HEK293 (cell line): ENCODE data around the gene KANSL1.

Source experiments
- CTCF ChIA-PET: fragments of 350-600 bp; formaldehyde crosslinking; extraction: SDS; loops from one replicate; lab custom pipeline; 2021; ENCODE audit warnings: antibody characterized with exemption; lab: Yijun Ruan, JAX
- POLR2A ChIA-PET: fragments of 300-600 bp; formaldehyde crosslinking; extraction: SDS; loops from one replicate; lab custom pipeline; 2020; ENCODE audit warnings: antibody characterized with exemption, inconsistent platforms; lab: Yijun Ruan, JAX
- H3K27ac ChIP-seq: fragments of 200-500 bp; sonication (Bioruptor generic); 2 replicates; pipeline ENCODE4 v1.5.1; 2014; ENCODE audit warnings: low read depth, low read length, control low read depth, inconsistent platforms; ENCODE audit errors: extremely low read depth
- H3K36me3 ChIP-seq, 2 experiments: fragments of 200-500 bp in 1 of 2; sonication (Bioruptor generic) in 1 of 2; 1 replicate in 1 of 2; 2 replicates in 1 of 2; pipeline ENCODE4 v1.5.1; 2014 to 2017; ENCODE audit warnings: inconsistent platforms in 2 of 2, low read length in 2 of 2; ENCODE audit not compliant: control insufficient read depth in 2 of 2, insufficient read depth in 1 of 2
- H3K4me1 ChIP-seq: fragments of 200-500 bp; sonication (Bioruptor generic); 2 replicates; pipeline ENCODE4 v1.5.1; 2014; ENCODE audit warnings: mild to moderate bottlenecking, low read length, inconsistent platforms; ENCODE audit not compliant: control insufficient read depth, insufficient read depth
- H3K4me3 ChIP-seq: 2 replicates; pipeline ENCODE4 v1.5.1; 2011; ENCODE audit warnings: low read depth, mild to moderate bottlenecking, control low read depth, low read length, moderate library complexity
- H3K9me3 ChIP-seq: fragments of 200-500 bp; sonication (Bioruptor generic); 2 replicates; pipeline ENCODE4 v1.5.1; 2014; ENCODE audit warnings: low read depth, low read length, inconsistent platforms; ENCODE audit not compliant: control insufficient read depth, insufficient read depth
- EGR2 ChIP-seq: fragments of 450-650 bp; formaldehyde crosslinking; IDR thresholded peaks from 2 replicates; pipeline ENCODE4 v1.5.1; 2016; ENCODE audit warnings: low read depth, missing biosample characterization, missing genetic modification characterization
- FEZF1 ChIP-seq: fragments of 450-650 bp; formaldehyde crosslinking; IDR thresholded peaks from 2 replicates; pipeline ENCODE4 v1.5.1; 2016; ENCODE audit warnings: missing biosample characterization, missing genetic modification characterization
- GLI2 ChIP-seq: fragments of 450-650 bp; formaldehyde crosslinking; IDR thresholded peaks from 2 replicates; pipeline ENCODE4; 2017; ENCODE audit warnings: missing biosample characterization, missing genetic modification characterization, low read depth, borderline replicate concordance
- KLF8 ChIP-seq: fragments of 450-650 bp; formaldehyde crosslinking; IDR thresholded peaks from 2 replicates; pipeline ENCODE4 v1.5.1; 2016; ENCODE audit warnings: missing biosample characterization, missing genetic modification characterization
- SP7 ChIP-seq: fragments of 450-650 bp; formaldehyde crosslinking; IDR thresholded peaks from 2 replicates; pipeline ENCODE4 v1.5.1; 2016; ENCODE audit warnings: missing biosample characterization, missing genetic modification characterization
- ZBTB21 ChIP-seq: fragments of 450-650 bp; formaldehyde crosslinking; IDR thresholded peaks from 2 replicates; pipeline ENCODE4 v1.5.1; 2017; ENCODE audit warnings: missing biosample characterization, missing genetic modification characterization
- ZNF2 ChIP-seq: fragments of 450-650 bp; formaldehyde crosslinking; IDR thresholded peaks from 2 replicates; pipeline ENCODE4 v1.5.1; 2016; ENCODE audit warnings: missing biosample characterization, missing genetic modification characterization
- ZNF223 ChIP-seq: fragments of 450-650 bp; formaldehyde crosslinking; IDR thresholded peaks from 2 replicates; pipeline ENCODE4 v1.5.1; 2016; ENCODE audit warnings: missing biosample characterization, missing genetic modification characterization
- ZNF324 ChIP-seq: fragments of 450-650 bp; formaldehyde crosslinking; IDR thresholded peaks from 2 replicates; pipeline ENCODE4 v1.5.1; 2016; ENCODE audit warnings: missing biosample characterization, missing genetic modification characterization
- ZNF366 ChIP-seq: fragments of 450-650 bp; formaldehyde crosslinking; conservative IDR thresholded peaks from 2 replicates; pipeline ENCODE4 v1.5.1; 2016; ENCODE audit warnings: missing biosample characterization, missing genetic modification characterization
- ZNF37A ChIP-seq: fragments of 450-650 bp; IDR thresholded peaks from 2 replicates; pipeline ENCODE4 v1.5.1; 2018; ENCODE audit warnings: missing biosample characterization, missing genetic modification characterization
- ZNF548 ChIP-seq: fragments of 450-650 bp; formaldehyde crosslinking; IDR thresholded peaks from 2 replicates; pipeline ENCODE4 v1.5.1; 2016; ENCODE audit warnings: missing biosample characterization, missing genetic modification characterization
- ZNF560 ChIP-seq: fragments of 450-650 bp; formaldehyde crosslinking; IDR thresholded peaks from 2 replicates; pipeline ENCODE4 v1.5.1; 2017; ENCODE audit warnings: missing biosample characterization, missing genetic modification characterization, borderline replicate concordance
- ZNF571 ChIP-seq: fragments of 450-650 bp; formaldehyde crosslinking; IDR thresholded peaks from 2 replicates; pipeline ENCODE4 v1.5.0; 2017; ENCODE audit warnings: missing biosample characterization, missing genetic modification characterization
- ZNF624 ChIP-seq: fragments of 450-650 bp; formaldehyde crosslinking; IDR thresholded peaks from 2 replicates; pipeline ENCODE4 v1.5.1; 2017; ENCODE audit warnings: missing biosample characterization, missing genetic modification characterization
- ZSCAN16 ChIP-seq: fragments of 450-650 bp; formaldehyde crosslinking; IDR thresholded peaks from 2 replicates; pipeline ENCODE4 v1.5.1; 2016; ENCODE audit warnings: missing biosample characterization, missing genetic modification characterization
- TF ChIP-seq, protein P1 (sequence below): fragments of 450-650 bp; formaldehyde crosslinking; IDR thresholded peaks from 2 replicates; pipeline ENCODE4 v1.5.1; 2016; ENCODE audit warnings: missing biosample characterization, missing genetic modification characterization
- TF ChIP-seq, protein P2 (sequence below): fragments of 450-650 bp; formaldehyde crosslinking; IDR thresholded peaks from 2 replicates; pipeline ENCODE4 v1.5.1; 2016; ENCODE audit warnings: missing biosample characterization, missing genetic modification characterization
- TF ChIP-seq, protein P3 (sequence below): fragments of 450-650 bp; formaldehyde crosslinking; IDR thresholded peaks from 2 replicates; pipeline ENCODE4 v1.5.1; 2016; ENCODE audit warnings: missing biosample characterization, missing genetic modification characterization
- TF ChIP-seq, protein P4 (sequence below): fragments of 450-650 bp; formaldehyde crosslinking; IDR thresholded peaks from 2 replicates; pipeline ENCODE4 v1.5.1; 2016; ENCODE audit warnings: missing biosample characterization, missing genetic modification characterization
- TF ChIP-seq, protein P5 (sequence below): fragments of 450-650 bp; formaldehyde crosslinking; IDR thresholded peaks from 2 replicates; pipeline ENCODE4 v1.5.1; 2016; ENCODE audit warnings: missing biosample characterization, missing genetic modification characterization, borderline replicate concordance
- TF ChIP-seq, protein P6 (sequence below): fragments of 450-650 bp; formaldehyde crosslinking; IDR thresholded peaks from 2 replicates; pipeline ENCODE4 v1.5.1; 2017; ENCODE audit warnings: missing biosample characterization, missing genetic modification characterization

Gene KANSL1, protein sequence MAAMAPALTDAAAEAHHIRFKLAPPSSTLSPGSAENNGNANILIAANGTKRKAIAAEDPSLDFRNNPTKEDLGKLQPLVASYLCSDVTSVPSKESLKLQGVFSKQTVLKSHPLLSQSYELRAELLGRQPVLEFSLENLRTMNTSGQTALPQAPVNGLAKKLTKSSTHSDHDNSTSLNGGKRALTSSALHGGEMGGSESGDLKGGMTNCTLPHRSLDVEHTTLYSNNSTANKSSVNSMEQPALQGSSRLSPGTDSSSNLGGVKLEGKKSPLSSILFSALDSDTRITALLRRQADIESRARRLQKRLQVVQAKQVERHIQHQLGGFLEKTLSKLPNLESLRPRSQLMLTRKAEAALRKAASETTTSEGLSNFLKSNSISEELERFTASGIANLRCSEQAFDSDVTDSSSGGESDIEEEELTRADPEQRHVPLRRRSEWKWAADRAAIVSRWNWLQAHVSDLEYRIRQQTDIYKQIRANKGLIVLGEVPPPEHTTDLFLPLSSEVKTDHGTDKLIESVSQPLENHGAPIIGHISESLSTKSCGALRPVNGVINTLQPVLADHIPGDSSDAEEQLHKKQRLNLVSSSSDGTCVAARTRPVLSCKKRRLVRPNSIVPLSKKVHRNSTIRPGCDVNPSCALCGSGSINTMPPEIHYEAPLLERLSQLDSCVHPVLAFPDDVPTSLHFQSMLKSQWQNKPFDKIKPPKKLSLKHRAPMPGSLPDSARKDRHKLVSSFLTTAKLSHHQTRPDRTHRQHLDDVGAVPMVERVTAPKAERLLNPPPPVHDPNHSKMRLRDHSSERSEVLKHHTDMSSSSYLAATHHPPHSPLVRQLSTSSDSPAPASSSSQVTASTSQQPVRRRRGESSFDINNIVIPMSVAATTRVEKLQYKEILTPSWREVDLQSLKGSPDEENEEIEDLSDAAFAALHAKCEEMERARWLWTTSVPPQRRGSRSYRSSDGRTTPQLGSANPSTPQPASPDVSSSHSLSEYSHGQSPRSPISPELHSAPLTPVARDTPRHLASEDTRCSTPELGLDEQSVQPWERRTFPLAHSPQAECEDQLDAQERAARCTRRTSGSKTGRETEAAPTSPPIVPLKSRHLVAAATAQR (N-terminal part only)

DNA sequence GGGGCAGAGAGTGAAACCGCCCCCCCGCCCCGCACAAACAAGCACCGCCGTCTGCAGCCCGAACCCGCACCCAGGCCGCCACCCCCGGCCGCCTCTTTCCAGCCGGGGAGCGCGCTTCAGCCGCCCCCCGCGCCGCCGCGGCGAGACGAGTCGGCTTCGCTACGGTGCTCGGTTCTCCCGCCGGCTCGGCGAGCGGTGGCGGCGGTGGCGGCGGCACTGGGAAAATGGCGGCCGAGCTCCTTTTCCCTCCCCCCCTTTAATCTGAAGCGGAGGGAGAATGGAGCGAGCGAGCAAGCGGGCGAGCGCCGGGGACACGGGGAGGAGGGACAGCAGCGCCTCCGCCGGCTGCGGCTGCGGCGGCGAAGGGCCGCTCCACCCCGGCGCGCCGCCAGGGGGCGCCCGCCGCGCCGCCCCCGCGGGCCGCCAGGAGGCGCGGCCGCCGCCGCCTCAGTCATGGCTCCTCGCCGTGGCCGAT is at the start of gene KANSL1:
Gene KANSL1 (minus strand): TSS at position 279 of the 475 bp plus-strand sequence. CDS start 21,286 bp downstream, outside the sequence.
- Histone ChIP-seq H3K36me3 (peaks cover 8 to 9% of the 10 kb centered on the region in 2 experiments; a peak in 2 of 3 replicates), H3K4me3 (peak within 1 kb of the TSS; percentile 87), H3K4me1 (peaks cover 34% of the 10 kb centered on the region), H3K27ac (peak within 1 kb of the TSS; percentile 99), H3K9me3 (no peaks in the 10 kb centered on the region)
- CTCF ChIA-PET = interaction anchor here (0.5 to 1.9 kb wide), 64 partner anchors 8 to 611 kb away, joined by 3 to 30 read pairs (median 5); no protein-coding TSS in a partner anchor
- POLR2A ChIA-PET = interaction anchor here (0.6 to 2.0 kb wide), 13 partner anchors 17 to 149 kb away, joined by 3 to 12 read pairs (median 5); no protein-coding TSS in a partner anchor
- TF ChIP-seq ZNF223 (tag by site-specific recombination) (no peak), ZNF37A (tag by site-specific recombination) (no peak), ZNF560 (no peak), GLI2 (no peak), KLF8 (tag by site-specific recombination) (peak; percentile 7; the same call in 1 of the 2 replicates), ZNF324 (tag by site-specific recombination) (no peak), ZNF548 (tag by site-specific recombination) (no peak), ZNF366 (tag by site-specific recombination) (peak; percentile 40; the same call in 1 of the 2 replicates), ZNF2 (tag by site-specific recombination) (no peak), ZSCAN16 (tag by site-specific recombination) (no peak), SP7 (tag by site-specific recombination) (no peak), FEZF1 (tag by site-specific recombination) (no peak), ZNF624 (tag by site-specific recombination) (no peak), EGR2 (tag by site-specific recombination) (no peak), ZNF571 (tag by site-specific recombination) (no peak), ZBTB21 (tag by site-specific recombination) (no peak)
- TF ChIP-seq, protein P1, sequence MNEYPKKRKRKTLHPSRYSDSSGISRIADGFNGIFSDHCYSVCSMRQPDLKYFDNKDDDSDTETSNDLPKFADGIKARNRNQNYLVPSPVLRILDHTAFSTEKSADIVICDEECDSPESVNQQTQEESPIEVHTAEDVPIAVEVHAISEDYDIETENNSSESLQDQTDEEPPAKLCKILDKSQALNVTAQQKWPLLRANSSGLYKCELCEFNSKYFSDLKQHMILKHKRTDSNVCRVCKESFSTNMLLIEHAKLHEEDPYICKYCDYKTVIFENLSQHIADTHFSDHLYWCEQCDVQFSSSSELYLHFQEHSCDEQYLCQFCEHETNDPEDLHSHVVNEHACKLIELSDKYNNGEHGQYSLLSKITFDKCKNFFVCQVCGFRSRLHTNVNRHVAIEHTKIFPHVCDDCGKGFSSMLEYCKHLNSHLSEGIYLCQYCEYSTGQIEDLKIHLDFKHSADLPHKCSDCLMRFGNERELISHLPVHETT (tag by site-specific recombination) = no peak
- TF ChIP-seq, protein P2, sequence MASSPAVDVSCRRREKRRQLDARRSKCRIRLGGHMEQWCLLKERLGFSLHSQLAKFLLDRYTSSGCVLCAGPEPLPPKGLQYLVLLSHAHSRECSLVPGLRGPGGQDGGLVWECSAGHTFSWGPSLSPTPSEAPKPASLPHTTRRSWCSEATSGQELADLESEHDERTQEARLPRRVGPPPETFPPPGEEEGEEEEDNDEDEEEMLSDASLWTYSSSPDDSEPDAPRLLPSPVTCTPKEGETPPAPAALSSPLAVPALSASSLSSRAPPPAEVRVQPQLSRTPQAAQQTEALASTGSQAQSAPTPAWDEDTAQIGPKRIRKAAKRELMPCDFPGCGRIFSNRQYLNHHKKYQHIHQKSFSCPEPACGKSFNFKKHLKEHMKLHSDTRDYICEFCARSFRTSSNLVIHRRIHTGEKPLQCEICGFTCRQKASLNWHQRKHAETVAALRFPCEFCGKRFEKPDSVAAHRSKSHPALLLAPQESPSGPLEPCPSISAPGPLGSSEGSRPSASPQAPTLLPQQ (tag by site-specific recombination) = peak; percentile 15; the same call in 1 of the 2 replicates
- TF ChIP-seq, protein P3, sequence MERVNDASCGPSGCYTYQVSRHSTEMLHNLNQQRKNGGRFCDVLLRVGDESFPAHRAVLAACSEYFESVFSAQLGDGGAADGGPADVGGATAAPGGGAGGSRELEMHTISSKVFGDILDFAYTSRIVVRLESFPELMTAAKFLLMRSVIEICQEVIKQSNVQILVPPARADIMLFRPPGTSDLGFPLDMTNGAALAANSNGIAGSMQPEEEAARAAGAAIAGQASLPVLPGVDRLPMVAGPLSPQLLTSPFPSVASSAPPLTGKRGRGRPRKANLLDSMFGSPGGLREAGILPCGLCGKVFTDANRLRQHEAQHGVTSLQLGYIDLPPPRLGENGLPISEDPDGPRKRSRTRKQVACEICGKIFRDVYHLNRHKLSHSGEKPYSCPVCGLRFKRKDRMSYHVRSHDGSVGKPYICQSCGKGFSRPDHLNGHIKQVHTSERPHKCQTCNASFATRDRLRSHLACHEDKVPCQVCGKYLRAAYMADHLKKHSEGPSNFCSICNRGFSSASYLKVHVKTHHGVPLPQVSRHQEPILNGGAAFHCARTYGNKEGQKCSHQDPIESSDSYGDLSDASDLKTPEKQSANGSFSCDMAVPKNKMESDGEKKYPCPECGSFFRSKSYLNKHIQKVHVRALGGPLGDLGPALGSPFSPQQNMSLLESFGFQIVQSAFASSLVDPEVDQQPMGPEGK = no peak; the same call in none of the 2 replicates
- TF ChIP-seq, protein P4, sequence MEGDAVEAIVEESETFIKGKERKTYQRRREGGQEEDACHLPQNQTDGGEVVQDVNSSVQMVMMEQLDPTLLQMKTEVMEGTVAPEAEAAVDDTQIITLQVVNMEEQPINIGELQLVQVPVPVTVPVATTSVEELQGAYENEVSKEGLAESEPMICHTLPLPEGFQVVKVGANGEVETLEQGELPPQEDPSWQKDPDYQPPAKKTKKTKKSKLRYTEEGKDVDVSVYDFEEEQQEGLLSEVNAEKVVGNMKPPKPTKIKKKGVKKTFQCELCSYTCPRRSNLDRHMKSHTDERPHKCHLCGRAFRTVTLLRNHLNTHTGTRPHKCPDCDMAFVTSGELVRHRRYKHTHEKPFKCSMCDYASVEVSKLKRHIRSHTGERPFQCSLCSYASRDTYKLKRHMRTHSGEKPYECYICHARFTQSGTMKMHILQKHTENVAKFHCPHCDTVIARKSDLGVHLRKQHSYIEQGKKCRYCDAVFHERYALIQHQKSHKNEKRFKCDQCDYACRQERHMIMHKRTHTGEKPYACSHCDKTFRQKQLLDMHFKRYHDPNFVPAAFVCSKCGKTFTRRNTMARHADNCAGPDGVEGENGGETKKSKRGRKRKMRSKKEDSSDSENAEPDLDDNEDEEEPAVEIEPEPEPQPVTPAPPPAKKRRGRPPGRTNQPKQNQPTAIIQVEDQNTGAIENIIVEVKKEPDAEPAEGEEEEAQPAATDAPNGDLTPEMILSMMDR (tag by site-specific recombination) = 0 out of 2 replicates have a peak, but pooled peaks have one; percentile 9
- TF ChIP-seq, protein P5, sequence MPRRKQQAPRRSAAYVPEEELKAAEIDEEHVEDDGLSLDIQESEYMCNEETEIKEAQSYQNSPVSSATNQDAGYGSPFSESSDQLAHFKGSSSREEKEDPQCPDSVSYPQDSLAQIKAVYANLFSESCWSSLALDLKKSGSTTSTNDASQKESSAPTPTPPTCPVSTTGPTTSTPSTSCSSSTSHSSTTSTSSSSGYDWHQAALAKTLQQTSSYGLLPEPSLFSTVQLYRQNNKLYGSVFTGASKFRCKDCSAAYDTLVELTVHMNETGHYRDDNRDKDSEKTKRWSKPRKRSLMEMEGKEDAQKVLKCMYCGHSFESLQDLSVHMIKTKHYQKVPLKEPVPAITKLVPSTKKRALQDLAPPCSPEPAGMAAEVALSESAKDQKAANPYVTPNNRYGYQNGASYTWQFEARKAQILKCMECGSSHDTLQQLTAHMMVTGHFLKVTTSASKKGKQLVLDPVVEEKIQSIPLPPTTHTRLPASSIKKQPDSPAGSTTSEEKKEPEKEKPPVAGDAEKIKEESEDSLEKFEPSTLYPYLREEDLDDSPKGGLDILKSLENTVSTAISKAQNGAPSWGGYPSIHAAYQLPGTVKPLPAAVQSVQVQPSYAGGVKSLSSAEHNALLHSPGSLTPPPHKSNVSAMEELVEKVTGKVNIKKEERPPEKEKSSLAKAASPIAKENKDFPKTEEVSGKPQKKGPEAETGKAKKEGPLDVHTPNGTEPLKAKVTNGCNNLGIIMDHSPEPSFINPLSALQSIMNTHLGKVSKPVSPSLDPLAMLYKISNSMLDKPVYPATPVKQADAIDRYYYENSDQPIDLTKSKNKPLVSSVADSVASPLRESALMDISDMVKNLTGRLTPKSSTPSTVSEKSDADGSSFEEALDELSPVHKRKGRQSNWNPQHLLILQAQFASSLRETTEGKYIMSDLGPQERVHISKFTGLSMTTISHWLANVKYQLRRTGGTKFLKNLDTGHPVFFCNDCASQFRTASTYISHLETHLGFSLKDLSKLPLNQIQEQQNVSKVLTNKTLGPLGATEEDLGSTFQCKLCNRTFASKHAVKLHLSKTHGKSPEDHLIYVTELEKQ (tag by site-specific recombination) = no peak
- TF ChIP-seq, protein P6, sequence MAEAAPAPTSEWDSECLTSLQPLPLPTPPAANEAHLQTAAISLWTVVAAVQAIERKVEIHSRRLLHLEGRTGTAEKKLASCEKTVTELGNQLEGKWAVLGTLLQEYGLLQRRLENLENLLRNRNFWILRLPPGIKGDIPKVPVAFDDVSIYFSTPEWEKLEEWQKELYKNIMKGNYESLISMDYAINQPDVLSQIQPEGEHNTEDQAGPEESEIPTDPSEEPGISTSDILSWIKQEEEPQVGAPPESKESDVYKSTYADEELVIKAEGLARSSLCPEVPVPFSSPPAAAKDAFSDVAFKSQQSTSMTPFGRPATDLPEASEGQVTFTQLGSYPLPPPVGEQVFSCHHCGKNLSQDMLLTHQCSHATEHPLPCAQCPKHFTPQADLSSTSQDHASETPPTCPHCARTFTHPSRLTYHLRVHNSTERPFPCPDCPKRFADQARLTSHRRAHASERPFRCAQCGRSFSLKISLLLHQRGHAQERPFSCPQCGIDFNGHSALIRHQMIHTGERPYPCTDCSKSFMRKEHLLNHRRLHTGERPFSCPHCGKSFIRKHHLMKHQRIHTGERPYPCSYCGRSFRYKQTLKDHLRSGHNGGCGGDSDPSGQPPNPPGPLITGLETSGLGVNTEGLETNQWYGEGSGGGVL (tag by site-specific recombination) = peak; percentile 95
